PC-3 (cell line): ENCODE measurements around the gene AKAP6. TPM values are rescaled to one million over a fixed set of nuclear protein-coding genes. Genes with fewer than 3 reads are reported as not detected.

Source experiments
- ATAC-seq: fragments of 200-7000 bp; cut with Tn5 transposase; 2 replicates; pipeline ENCODE4 v1.9.1; 2020; ENCODE audit warnings: mild to moderate bottlenecking, moderate library complexity
- BruUV-seq: library from RNA; stranded (reverse); fragments of 400-500 nt; replicated peaks from 2 replicates; lab custom pipeline; 2021; lab: Mats Ljungman, UMichigan
- CTCF ChIA-PET: fragments of 300-600 bp; sonication (Branson Sonifier 250); formaldehyde crosslinking; loops from one replicate; lab custom pipeline; 2022; ENCODE audit warnings: antibody characterized with exemption; lab: Charles Lee
- POLR2A ChIA-PET: fragments of 300-600 bp; sonication (Branson Sonifier 250); formaldehyde crosslinking; loops from one replicate; lab custom pipeline; 2022; ENCODE audit warnings: antibody characterized with exemption; ENCODE audit not compliant: unreplicated experiment; lab: Charles Lee
- DNase-seq: peaks from one replicate; pipeline ENCODE4 v3.0.0-alpha.2; 2015
- H2AFZ ChIP-seq: fragments of 300-600 bp; sonication (generic); 2 replicates; pipeline ENCODE4 v1.6.0; 2016; ENCODE audit warnings: antibody characterized with exemption, low read length
- H3F3A ChIP-seq: fragments of 300-600 bp; sonication (generic); one replicate; pipeline ENCODE4 v1.6.0; 2017; ENCODE audit warnings: antibody characterized with exemption, low read length, control low read depth, mild to moderate bottlenecking; ENCODE audit not compliant: unreplicated experiment
- H3K27ac ChIP-seq: fragments of 300-600 bp; sonication (generic); 2 replicates; pipeline ENCODE4 v1.5.1; 2016; ENCODE audit warnings: mild to moderate bottlenecking, low read length
- H3K27me3 ChIP-seq: fragments of 300-600 bp; sonication (generic); 2 replicates; pipeline ENCODE4 v1.6.1; 2016; ENCODE audit warnings: low read length, mixed read lengths
- H3K36me3 ChIP-seq: fragments of 300-600 bp; sonication (generic); 2 replicates; pipeline ENCODE4 v1.6.1; 2016; ENCODE audit warnings: low read depth, mixed run types, low read length, mixed read lengths
- H3K4me1 ChIP-seq: fragments of 300-600 bp; sonication (generic); 2 replicates; pipeline ENCODE4 v1.5.1; 2016; ENCODE audit warnings: low read length; ENCODE audit not compliant: insufficient read depth
- H3K4me2 ChIP-seq: fragments of 300-600 bp; sonication (generic); 2 replicates; pipeline ENCODE4 v1.6.0; 2016; ENCODE audit warnings: low read length
- H3K4me3 ChIP-seq: fragments of 300-600 bp; sonication (generic); 2 replicates; pipeline ENCODE4 v1.5.1; 2016; ENCODE audit warnings: mild to moderate bottlenecking, low read length, mixed read lengths
- H3K79me2 ChIP-seq: fragments of 300-600 bp; sonication (generic); 2 replicates; pipeline ENCODE4 v1.6.1; 2017; ENCODE audit warnings: low read length, mixed read lengths
- H3K9ac ChIP-seq: fragments of 300-600 bp; sonication (generic); 2 replicates; pipeline ENCODE4 v1.6.0; 2016; ENCODE audit warnings: mild to moderate bottlenecking, low read length
- H3K9me2 ChIP-seq: fragments of 300-600 bp; sonication (generic); replicated peaks from 2 replicates; pipeline ENCODE4 v1.6.1; 2016; ENCODE audit warnings: mixed run types, low read length, mixed read lengths
- H3K9me3 ChIP-seq: fragments of 300-600 bp; sonication (generic); 2 replicates; pipeline ENCODE4 v1.6.1; 2016; ENCODE audit warnings: low read length, mixed read lengths
- H4K20me1 ChIP-seq: fragments of 300-600 bp; sonication (generic); 2 replicates; pipeline ENCODE4 v1.6.1; 2016; ENCODE audit warnings: low read length, mixed read lengths
- CTCF ChIP-seq: fragments of 300-600 bp; sonication (generic); conservative IDR thresholded peaks from 2 replicates; pipeline ENCODE4 v1.5.1; 2017; ENCODE audit warnings: antibody characterized with exemption, low read depth, mild to moderate bottlenecking, low read length
- EZH2 ChIP-seq: fragments of 300-600 bp; sonication (generic); IDR thresholded peaks from one replicate; pipeline ENCODE4 v1.6.1; 2017; ENCODE audit warnings: antibody characterized with exemption, mild to moderate bottlenecking, low read length; ENCODE audit not compliant: unreplicated experiment
- EZH2phosphoT487 ChIP-seq: fragments of 300-600 bp; sonication (generic); IDR thresholded peaks from 2 replicates; pipeline ENCODE4 v1.6.1; 2018; ENCODE audit warnings: mild to moderate bottlenecking, antibody characterized with exemption, low read length, borderline replicate concordance
- intact Hi-C: fragments of 100-400 bp; cut with micrococcal nuclease; formaldehyde crosslinking; loops from 2 replicates; pipeline ENCODE4 v1.9.0; 2023
- total RNA-seq: library from RNA; depleted of rRNA; stranded (reverse); fragments of >200 nt; gene quantifications from 2 replicates; pipeline ENCODE4 v1.2.3, GENCODE V29; 2014

The AKAP6 gene
- total RNA-seq, 1 experiment from 2014 or later, result 1.5 TPM

GRCh38 chr14:32436993-32437392 lies 107.9 kb downstream of the AKAP6 start:
- DNase-seq (no peak), ATAC-seq (no peak)
- Histone ChIP-seq H3K4me3 (no peak overlapping the region), H3K36me3 (no peaks in the 10 kb centered on the region), H3K4me1 (no peaks in the 10 kb centered on the region), H2AFZ (no peak overlapping the region), H3K9ac (no peak overlapping the region), H3K4me2 (no peak overlapping the region), H3K9me2 (no peaks in the 10 kb centered on the region), H3K27ac (no peak overlapping the region), H3K9me3 (no peaks in the 10 kb centered on the region), H3F3A (no peaks in the 10 kb centered on the region), H4K20me1 (no peaks in the 10 kb centered on the region), H3K27me3 (no peaks in the 10 kb centered on the region), H3K79me2 (no peaks in the 10 kb centered on the region)
- CTCF ChIA-PET, result no interaction called here
- intact Hi-C loops, result no loop called here
- TF ChIP-seq EZH2, result no peak
- TF ChIP-seq EZH2phosphoT487, result no peak
- TF ChIP-seq CTCF, result no peak
- BruUV-seq, result no TSS peak
- POLR2A ChIA-PET, result interaction anchor here (0.6 kb wide), 1 partner anchor 23 kb away, joined by 4 read pairs; no protein-coding TSS in a partner anchor

GRCh38 chr14:32438517-32438916 lies 109.4 kb downstream of the AKAP6 start:
- Histone ChIP-seq H3K9ac (no peak overlapping the region), H3K79me2 (no peaks in the 10 kb centered on the region), H3K9me3 (no peaks in the 10 kb centered on the region), H3K27ac (no peak overlapping the region), H3K27me3 (no peaks in the 10 kb centered on the region), H3K4me2 (no peak overlapping the region), H3K36me3 (no peaks in the 10 kb centered on the region), H3K4me3 (no peak overlapping the region), H3F3A (no peaks in the 10 kb centered on the region), H3K4me1 (no peaks in the 10 kb centered on the region), H3K9me2 (no peaks in the 10 kb centered on the region), H2AFZ (no peak overlapping the region), H4K20me1 (no peaks in the 10 kb centered on the region)
- no TSS peak for BruUV-seq
- CTCF ChIA-PET, result no interaction called here
- ATAC-seq, result no peak
- TF ChIP-seq EZH2 (no peak), CTCF (no peak), EZH2phosphoT487 (no peak)
- no peak for DNase-seq
- POLR2A ChIA-PET, result no interaction called here
- intact Hi-C loops, result no loop called here

- BruUV-seq, result no TSS peak
- intact Hi-C loops, result no loop called here
- H3K4me1 ChIP-seq, result no peaks in the 10 kb centered on the region
- TF ChIP-seq EZH2phosphoT487 (no peak), EZH2 (no peak), CTCF (no peak)
- H3K36me3 ChIP-seq, result no peaks in the 10 kb centered on the region
- no peaks in the 10 kb centered on the region for H3K27me3 ChIP-seq
- DNase-seq (no peak), ATAC-seq (no peak)
- no peaks in the 10 kb centered on the region for H3K9me3 ChIP-seq
- no peaks in the 10 kb centered on the region for H3K79me2 ChIP-seq
- ChIA-PET CTCF (no interaction called here), POLR2A (interaction anchor here (0.6 kb wide), 1 partner anchor 374 kb away, joined by 4 read pairs; no protein-coding TSS in a partner anchor)
- no peaks in the 10 kb centered on the region for H4K20me1 ChIP-seq
- H3K4me2 ChIP-seq, result no peak overlapping the region
- no peak overlapping the region for H2AFZ ChIP-seq
- no peak overlapping the region for H3K27ac ChIP-seq
- H3K9me2 ChIP-seq, result no peaks in the 10 kb centered on the region
- no peaks in the 10 kb centered on the region for H3F3A ChIP-seq
- H3K9ac ChIP-seq, result no peak overlapping the region
- no peak overlapping the region for H3K4me3 ChIP-seq
Measured at GRCh38 chr14:32443890-32444661, 115.0 kb downstream of the AKAP6 start.
